Measurements from ENCODE around the gene SCP2.

SCP2 gene

GRCh38 chr1:53089478-53090226, 162.6 kb downstream of the SCP2 start:
- Histone ChIP-seq H4K20me1 (ENCODE audit: insufficient read depth, low read length, poor library complexity, severe bottlenecking) (no peaks in the 10 kb centered on the region), H3K36me3 (ENCODE audit: insufficient read depth, low read length) (no peaks in the 10 kb centered on the region), H3K4me3 (ENCODE audit: low read length, poor library complexity, severe bottlenecking) (no peak overlapping the region), H3K4me2 (ENCODE audit: low read depth, low read length, poor library complexity, severe bottlenecking) (no peak overlapping the region), H3K79me2 (ENCODE audit: insufficient read depth, low read length) (no peaks in the 10 kb centered on the region), H3K9me2 (replicated peaks; ENCODE audit: low read depth, low read length) (no peaks in the 10 kb centered on the region), H3F3A (ENCODE audit: low read depth) (no peaks in the 10 kb centered on the region), H3K9me3 (ENCODE audit: insufficient read depth, low read depth, low read length) (no peaks in the 10 kb centered on the region), H3K27me3 (ENCODE audit: insufficient read depth, low read length, poor library complexity, severe bottlenecking) (no peaks in the 10 kb centered on the region), H3K9ac (ENCODE audit: low read depth, low read length, poor library complexity, severe bottlenecking) (no peak overlapping the region), H3K4me1 (ENCODE audit: insufficient read depth, low read length, poor library complexity, severe bottlenecking) (no peaks in the 10 kb centered on the region), H2AFZ (ENCODE audit: low read length) (no peak overlapping the region)
- TF ChIP-seq CTCF (conservative IDR thresholded peaks at IDR 0.05; ENCODE audit: low read length) (no peak), EZH2phosphoT487 (IDR thresholded peaks at IDR 0.05; ENCODE audit: borderline replicate concordance) (no peak)

GRCh38 chr1:53090227-53091147, 163.4 kb downstream of the SCP2 start:
- no peak overlapping the region for H3K4me3 ChIP-seq (ENCODE audit: low read length, poor library complexity, severe bottlenecking)
- no peaks in the 10 kb centered on the region for H3K4me1 ChIP-seq (ENCODE audit: insufficient read depth, low read length, poor library complexity, severe bottlenecking)
- H4K20me1 ChIP-seq (ENCODE audit: insufficient read depth, low read length, poor library complexity, severe bottlenecking) = no peaks in the 10 kb centered on the region

More at GRCh38 chr1:53090227-53091147, 163.4 kb downstream of the SCP2 start:
- H3K27me3 ChIP-seq (ENCODE audit: insufficient read depth, low read length, poor library complexity, severe bottlenecking) = no peaks in the 10 kb centered on the region
- no peaks in the 10 kb centered on the region for H3K9me3 ChIP-seq (ENCODE audit: insufficient read depth, low read depth, low read length)
- no peak overlapping the region for H3K9ac ChIP-seq (ENCODE audit: low read depth, low read length, poor library complexity, severe bottlenecking)
- H3K36me3 ChIP-seq (ENCODE audit: insufficient read depth, low read length) = no peaks in the 10 kb centered on the region
- no peaks in the 10 kb centered on the region for H3K79me2 ChIP-seq (ENCODE audit: insufficient read depth, low read length)
- TF ChIP-seq CTCF (conservative IDR thresholded peaks at IDR 0.05; ENCODE audit: low read length) (no peak), EZH2phosphoT487 (IDR thresholded peaks at IDR 0.05; ENCODE audit: borderline replicate concordance) (no peak)
- H3K9me2 ChIP-seq (replicated peaks; ENCODE audit: low read depth, low read length) = no peaks in the 10 kb centered on the region
- no peak overlapping the region for H2AFZ ChIP-seq (ENCODE audit: low read length)
- H3F3A ChIP-seq (ENCODE audit: low read depth) = no peaks in the 10 kb centered on the region
- H3K4me2 ChIP-seq (ENCODE audit: low read depth, low read length, poor library complexity, severe bottlenecking) = no peak overlapping the region

Data from Loucy (cell line).